Body of pancreas (tissue), 4 donors: ENCODE measurements around the gene KCNJ11.

Source experiments
- CTCF ChIP-seq, 7 experiments: fragments of 450-650 bp in 4 of 7; fragments of 200-600 bp in 3 of 7; sonication (generic) in 3 of 7; IDR thresholded peaks; one replicate each; pipeline ENCODE4 v1.5.1; 2016 to 2019; ENCODE audit warnings: antibody characterized with exemption in 7 of 7
- POLR2A ChIP-seq, 3 donors: fragments of 450-650 bp; IDR thresholded peaks; one replicate each; pipeline ENCODE4 v1.6.1; 2016; ENCODE audit warnings: antibody characterized with exemption in 3 of 3, mild to moderate bottlenecking in 2 of 3

DNA sequence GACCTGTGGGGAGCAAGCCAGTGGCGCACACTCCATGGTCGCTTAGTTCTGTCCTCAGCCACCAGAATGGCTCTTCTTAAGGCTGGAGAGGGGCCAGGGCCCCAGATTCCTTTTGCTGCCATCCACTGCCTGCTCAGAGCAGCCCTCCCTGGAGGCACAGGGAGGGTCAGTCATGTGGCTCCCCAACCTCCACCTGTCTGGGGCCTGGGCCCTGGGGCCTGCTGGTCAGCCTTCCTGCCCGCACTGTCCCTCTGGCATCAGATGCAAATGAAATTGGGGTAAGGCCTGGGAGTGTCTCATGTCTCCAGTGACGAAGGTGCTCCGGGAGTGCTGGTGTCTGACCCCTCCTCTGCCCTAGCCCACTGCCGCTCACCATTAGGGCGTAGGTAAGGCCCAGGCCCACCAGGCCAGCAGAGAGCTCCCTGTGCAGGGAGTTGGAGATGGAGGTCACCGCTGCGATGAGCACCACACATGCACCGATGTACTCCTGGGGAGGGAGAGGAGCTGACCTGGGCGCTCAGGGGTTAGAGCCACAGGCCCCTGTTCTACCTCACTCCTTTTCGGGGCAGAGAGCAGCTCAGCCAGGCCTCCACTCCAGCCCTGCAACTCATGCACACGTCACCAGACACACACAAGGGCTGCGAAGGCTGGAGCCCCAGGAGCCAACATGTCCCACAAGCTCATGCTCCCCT lies 9.0 kb upstream of the KCNJ11 start:
- TF ChIP-seq POLR2A (IDR thresholded peaks at IDR 0.05) (no peak), CTCF (IDR thresholded peaks at IDR 0.05) (no peak)
